ENCODE data around the gene NTRK3.
"Not testable (repeated sequence)": the region's sequence is repeated elsewhere in the genome, so short reads cannot be mapped to it uniquely, and the experiment has no call there.

The NTRK3 gene

DNA sequence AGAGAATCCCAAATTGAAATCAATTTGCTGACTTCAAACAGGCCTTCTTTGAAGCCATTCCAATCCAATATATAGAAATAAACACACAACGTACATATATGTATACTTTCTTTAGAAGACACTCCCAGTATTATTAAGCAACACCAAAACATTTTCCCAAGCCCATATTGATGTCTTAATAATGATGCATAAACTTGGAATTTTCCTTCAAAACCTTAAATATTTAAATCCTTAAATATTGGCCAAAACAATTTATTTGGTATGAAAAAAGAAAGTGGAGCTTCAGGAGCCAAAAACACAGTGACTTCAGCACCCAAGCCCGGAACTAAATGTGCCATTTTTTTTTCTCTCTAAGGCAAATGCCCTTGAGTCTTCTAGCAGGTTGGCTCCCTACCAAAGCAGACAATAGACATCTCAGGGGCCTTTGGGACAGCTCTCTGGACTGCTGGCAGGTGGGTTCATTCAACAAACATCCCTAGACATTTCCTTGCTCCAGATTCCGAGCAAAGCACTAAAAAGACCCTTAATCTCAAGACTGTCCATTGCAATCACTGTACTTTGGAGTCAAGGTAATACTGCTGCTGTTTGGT lies 384.7 kb downstream of the NTRK3 start:
- no peak for DNase-seq
- intact Hi-C loops (cut with DNase I): no loop called here

DNA sequence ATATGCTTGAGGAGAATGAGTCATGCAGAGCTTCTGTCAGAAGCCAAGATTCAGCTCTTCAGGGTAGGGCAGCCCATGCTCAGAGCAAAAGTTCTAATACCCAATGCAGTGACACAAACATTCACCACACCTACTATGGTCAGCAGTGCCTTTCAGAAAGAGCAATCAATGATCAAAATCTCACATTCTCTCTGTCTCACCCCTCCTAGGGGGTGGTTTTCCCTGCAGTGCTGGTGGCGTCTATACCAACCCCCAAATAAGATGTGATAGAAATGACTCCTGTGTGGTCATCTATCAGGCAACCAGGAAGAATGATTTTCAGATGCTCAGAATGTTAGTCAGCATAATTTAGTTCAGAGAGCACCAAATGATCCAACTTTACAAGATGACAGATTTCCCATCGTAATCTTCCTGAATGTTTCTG lies 385.3 kb downstream of the NTRK3 start:
- no peak for DNase-seq
- intact Hi-C loops (cut with DNase I): no loop called here

- DNase-seq: no peak
- intact Hi-C loops (cut with DNase I): no loop called here
Measured at GRCh38 chr15:87866961-87867360, 389.6 kb downstream of the NTRK3 start.

DNA sequence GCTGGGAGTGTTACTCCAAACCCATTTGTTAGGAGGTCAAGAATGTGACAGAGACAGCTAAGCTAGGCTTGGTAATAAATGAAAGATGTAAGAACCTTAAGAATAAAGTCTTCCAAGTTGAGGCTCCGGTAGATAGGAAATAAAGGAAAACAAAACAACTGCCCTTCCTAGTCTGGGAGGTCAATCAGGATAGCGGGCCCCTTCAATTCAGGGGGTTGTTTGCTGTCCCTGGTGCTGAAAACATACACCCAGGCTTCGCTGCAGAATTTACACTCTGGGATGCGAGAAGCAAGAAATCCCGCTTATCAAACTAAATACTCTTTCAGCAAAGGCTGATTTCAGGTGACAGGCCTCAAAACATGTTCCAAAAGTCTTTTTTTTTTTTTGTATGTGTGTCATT lies 393.4 kb downstream of the NTRK3 start:
- no peak for DNase-seq
- intact Hi-C loops (cut with DNase I): no loop called here

DNA sequence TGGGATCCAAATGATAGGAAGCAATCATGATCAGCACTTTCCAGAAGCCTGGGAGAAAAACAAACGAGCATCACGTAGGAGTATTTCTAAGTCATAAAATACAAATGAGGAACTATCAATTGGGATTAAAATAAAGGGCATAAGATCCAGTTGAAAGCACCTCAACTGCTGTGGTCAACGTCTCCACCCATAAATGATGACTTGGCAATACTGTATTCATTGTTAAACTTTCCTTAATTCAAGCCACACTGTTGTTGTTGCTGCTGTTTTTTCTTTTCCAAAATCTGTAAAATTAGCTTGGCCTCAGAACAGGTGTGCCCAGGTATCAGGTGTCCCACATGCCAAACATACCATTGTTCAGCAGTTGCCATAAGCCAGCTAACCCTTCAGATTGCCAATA lies 395.8 kb downstream of the NTRK3 start:
- intact Hi-C loops (cut with DNase I): no loop called here
- DNase-seq: no peak

GRCh38 chr15:87858651-87859050 lies 397.9 kb downstream of the NTRK3 start:
- DNase-seq: no peak
- intact Hi-C loops (cut with DNase I): no loop called here

GRCh38 chr15:87851497-87851896 lies 405.0 kb downstream of the NTRK3 start:
- DNase-seq: no peak
- intact Hi-C loops (cut with DNase I): no loop called here

- no peak for DNase-seq
- intact Hi-C loops (cut with DNase I): no loop called here
Measured at GRCh38 chr15:87850916-87851315, 405.6 kb downstream of the NTRK3 start.

DNA sequence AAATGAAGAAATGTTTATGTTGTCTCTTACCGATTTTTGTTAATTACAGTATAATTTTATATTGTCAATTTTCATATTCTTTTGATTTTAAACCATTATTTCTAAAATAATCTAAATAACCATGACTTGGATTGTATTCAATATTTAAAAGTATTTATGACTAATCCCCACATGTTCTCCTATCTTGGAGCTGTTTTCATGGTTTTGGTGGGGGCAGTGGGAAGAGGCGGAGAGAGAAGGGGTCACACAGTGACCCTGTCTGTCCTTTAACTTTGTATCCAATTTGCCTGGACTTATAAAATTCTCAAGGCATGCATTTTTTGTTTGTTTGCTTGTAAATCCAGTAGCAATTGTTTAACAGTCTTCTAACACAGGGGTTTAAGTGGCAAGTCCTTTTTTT lies 407.4 kb downstream of the NTRK3 start:
- DNase-seq: no peak
- intact Hi-C loops (cut with DNase I): no loop called here

GRCh38 chr15:87848012-87848411 lies 408.5 kb downstream of the NTRK3 start:
- DNase-seq: no peak
- intact Hi-C loops (cut with DNase I): no loop called here

- DNase-seq: no peak
- intact Hi-C loops (cut with DNase I): no loop called here
Measured at GRCh38 chr15:87846746-87847145, 409.8 kb downstream of the NTRK3 start.

GRCh38 chr15:87843312-87843711 lies 413.2 kb downstream of the NTRK3 start:
- no peak for DNase-seq
- intact Hi-C loops (cut with DNase I): no loop called here

DNA sequence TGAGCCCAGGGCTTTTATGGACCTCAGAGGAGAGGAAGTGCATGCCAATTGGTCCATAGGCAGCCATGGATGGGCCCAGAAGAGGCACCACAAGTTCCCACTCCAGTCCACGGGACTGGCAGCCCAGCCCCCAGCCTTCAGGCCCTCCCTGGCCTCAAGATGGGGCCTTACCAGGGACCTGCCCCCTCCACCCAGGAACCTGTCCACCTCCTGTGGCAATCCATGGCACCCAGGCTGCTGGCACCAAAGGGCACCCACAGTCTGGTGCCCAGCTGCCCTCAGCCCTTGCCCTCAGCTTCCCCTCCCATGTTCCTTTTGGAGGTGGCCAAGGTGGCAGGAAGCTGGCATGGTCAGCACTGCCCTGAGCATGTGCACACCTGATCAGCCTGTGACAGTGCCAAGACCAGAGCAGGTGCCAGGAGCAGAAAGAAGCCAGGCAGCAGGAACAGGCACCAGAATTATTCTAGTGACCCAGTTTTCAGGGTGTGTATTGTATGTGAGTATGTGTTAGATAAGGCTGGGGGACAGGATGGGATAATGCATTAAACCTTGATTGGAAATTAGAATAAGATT lies 415.0 kb downstream of the NTRK3 start:
- intact Hi-C loops (cut with DNase I): no loop called here
- DNase-seq: peak in 1 of 10 donors; percentile 54

- DNase-seq; intact Hi-C loops (cut with DNase I): not testable (repeated sequence)
Measured at GRCh38 chr15:87835830-87836229, 420.7 kb downstream of the NTRK3 start.

DNA sequence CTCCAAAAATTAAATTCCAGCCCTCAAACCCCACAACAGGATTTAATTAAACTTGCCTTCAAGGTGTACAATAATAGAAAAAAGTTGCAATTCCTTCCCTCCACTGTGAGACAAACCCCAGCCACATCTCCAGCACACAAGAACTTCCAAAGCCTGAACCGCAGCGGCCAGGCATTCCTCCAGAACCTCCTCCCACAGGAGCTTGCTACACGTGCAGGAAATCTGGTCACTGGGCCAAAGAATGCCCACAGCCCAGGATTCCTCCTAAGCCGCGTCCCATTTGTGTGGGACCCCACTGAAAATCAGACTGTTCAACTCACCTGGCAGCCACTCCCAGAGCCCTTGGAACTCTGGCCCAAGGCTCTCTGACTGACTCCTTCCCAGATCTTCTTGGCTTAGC lies 423.2 kb downstream of the NTRK3 start:
- DNase-seq; intact Hi-C loops (cut with DNase I): not testable (repeated sequence)

GRCh38 chr15:87829332-87830050 lies 427.0 kb downstream of the NTRK3 start:
- intact Hi-C loops (cut with DNase I): no loop called here
- no peak for DNase-seq

- intact Hi-C loops (cut with DNase I): no loop called here
- no peak for DNase-seq
Measured at GRCh38 chr15:87828608-87829007, 427.9 kb downstream of the NTRK3 start.

DNA sequence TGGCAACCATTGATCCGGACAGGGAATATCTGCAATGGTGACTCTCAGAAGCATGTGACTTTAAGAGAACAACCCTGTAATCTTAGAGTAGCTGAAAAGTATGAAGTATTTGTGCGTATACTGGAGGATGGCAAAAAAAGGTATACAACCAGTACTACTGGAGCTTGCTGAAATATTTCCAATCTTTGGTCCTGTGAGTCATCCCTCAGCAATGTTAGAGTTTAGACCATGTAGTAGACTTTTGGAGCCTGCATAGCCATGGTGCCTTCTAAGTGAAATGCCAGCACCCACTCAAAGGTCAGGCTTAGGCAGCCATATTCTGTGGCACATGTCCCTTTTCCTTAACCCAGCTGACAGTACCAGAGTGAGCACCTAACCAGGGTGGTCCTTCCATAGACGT lies 429.4 kb downstream of the NTRK3 start:
- intact Hi-C loops (cut with DNase I): no loop called here
- no peak for DNase-seq

- intact Hi-C loops (cut with DNase I): no loop called here
- no peak for DNase-seq
Measured at GRCh38 chr15:87826119-87826747, 430.3 kb downstream of the NTRK3 start.

DNA sequence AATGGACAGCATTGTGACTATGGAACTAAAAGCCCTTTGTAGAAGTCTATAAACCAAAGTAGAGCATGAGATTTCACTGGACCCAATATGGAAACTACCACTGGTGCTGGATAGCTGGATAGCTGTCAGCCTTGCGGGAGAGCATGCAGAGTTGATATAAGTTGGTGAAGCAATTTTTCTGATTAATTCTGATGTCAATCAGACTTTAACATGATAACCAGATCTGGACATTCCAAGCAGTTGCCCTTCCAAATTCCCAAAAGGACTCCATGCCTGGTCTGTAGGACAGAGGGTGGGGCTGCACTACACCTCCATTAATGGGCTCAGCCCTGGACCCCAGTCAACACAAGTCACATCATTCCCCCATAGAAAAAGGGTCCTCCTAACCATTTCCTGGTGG lies 437.8 kb downstream of the NTRK3 start:
- intact Hi-C loops (cut with DNase I): no loop called here
- no peak for DNase-seq

DNA sequence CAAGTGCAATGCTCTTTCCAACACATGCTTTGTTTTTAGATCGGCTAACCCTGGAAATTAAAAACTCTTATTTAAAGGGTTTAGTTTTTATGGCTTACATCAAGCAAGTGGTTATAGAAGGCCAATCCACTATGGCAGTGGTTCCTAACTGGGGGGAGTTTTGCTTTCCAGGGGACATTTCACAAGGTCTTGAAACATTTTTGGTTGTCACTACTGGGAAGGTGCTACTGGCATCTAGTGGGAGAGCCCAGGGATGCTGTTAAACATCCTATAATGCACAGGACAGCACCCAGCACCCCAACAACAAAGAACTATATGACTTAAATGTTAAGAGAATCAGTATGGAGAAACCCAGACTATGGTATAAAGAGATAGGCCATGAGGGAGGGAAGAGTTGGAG lies 439.0 kb downstream of the NTRK3 start:
- intact Hi-C loops (cut with DNase I): no loop called here
- DNase-seq: no peak

GRCh38 chr15:87816811-87817210 lies 439.7 kb downstream of the NTRK3 start:
- intact Hi-C loops (cut with DNase I): no loop called here
- DNase-seq: no peak

All from posterior cingulate gyrus (tissue), 11 donors.